Smooth muscle cell (in vitro differentiated cells): Measurements from ENCODE around the gene FER. TPM values are rescaled to one million over a fixed set of nuclear protein-coding genes. Genes with fewer than 3 reads are reported as not detected.

ENCODE experiments used
- DNase-seq: peaks from one replicate; lab custom pipeline; 2025; ENCODE audit not compliant: unreplicated experiment; lab: John Stamatoyannopoulos, UW
- H2AFZ ChIP-seq: fragments of 200-600 bp; sonication (generic); 2 replicates; pipeline ENCODE4 v1.6.0; 2016; ENCODE audit warnings: antibody characterized with exemption, low read depth, mild to moderate bottlenecking
- H3F3A ChIP-seq: fragments of 200-600 bp; sonication (generic); 2 replicates; pipeline ENCODE4 v1.6.0; 2017; ENCODE audit warnings: antibody characterized with exemption, low read depth
- H3K27ac ChIP-seq: fragments of 200-600 bp; sonication (generic); 2 replicates; pipeline ENCODE4 v1.5.1; 2016; ENCODE audit warnings: low read depth, mild to moderate bottlenecking
- H3K27me3 ChIP-seq: fragments of 200-600 bp; sonication (generic); 2 replicates; pipeline ENCODE4 v1.6.1; 2016; ENCODE audit warnings: low read depth, mild to moderate bottlenecking
- H3K36me3 ChIP-seq: fragments of 200-600 bp; sonication (generic); 2 replicates; pipeline ENCODE4 v1.5.1; 2016; ENCODE audit warnings: low read depth
- H3K4me1 ChIP-seq: fragments of 200-600 bp; sonication (generic); 2 replicates; pipeline ENCODE4 v1.5.1; 2016; ENCODE audit warnings: low read depth
- H3K4me2 ChIP-seq: fragments of 200-600 bp; sonication (generic); 2 replicates; pipeline ENCODE4 v1.6.0; 2016; ENCODE audit warnings: mild to moderate bottlenecking
- H3K4me3 ChIP-seq: fragments of 200-600 bp; sonication (generic); 2 replicates; pipeline ENCODE4 v1.5.1; 2016; ENCODE audit warnings: mild to moderate bottlenecking
- H3K79me2 ChIP-seq: fragments of 200-600 bp; sonication (generic); 2 replicates; pipeline ENCODE4 v1.6.0; 2016; ENCODE audit warnings: low read depth, mild to moderate bottlenecking
- H3K9ac ChIP-seq: fragments of 200-600 bp; sonication (generic); 2 replicates; pipeline ENCODE4 v1.6.0; 2016; ENCODE audit warnings: low read depth
- H3K9me3 ChIP-seq: fragments of 200-600 bp; sonication (generic); replicated peaks from 2 replicates; pipeline ENCODE4 v1.5.1; 2016; ENCODE audit warnings: low read depth
- H4K20me1 ChIP-seq: fragments of 200-600 bp; sonication (generic); 2 replicates; pipeline ENCODE4 v1.6.0; 2016; ENCODE audit warnings: low read depth
- CTCF ChIP-seq: fragments of 200-600 bp; sonication (generic); IDR thresholded peaks from 2 replicates; pipeline ENCODE4 v1.5.1; 2017; ENCODE audit warnings: borderline replicate concordance, mild to moderate bottlenecking, antibody characterized with exemption; ENCODE audit not compliant: insufficient read depth, poor library complexity, severe bottlenecking
- WGBS: methylation state at CpG from one replicate; pipeline ENCODE4 v1.1.7; 2016; ENCODE audit warnings: low lambda C conversion rate; 5-methylcytosine and 5-hydroxymethylcytosine counted together
- polyA plus RNA-seq: library from polyadenylated mRNA; unstranded; fragments of >200 nt; fragmentation: Nextera tagmentation; extraction: Ambion mirVana; gene quantifications from 2 replicates; pipeline ENCODE4 v1.2.1, GENCODE V29; 2016
- total RNA-seq: library from RNA; depleted of rRNA; stranded (reverse); fragments of >200 nt; gene quantifications from 2 replicates; pipeline ENCODE4 v1.2.3, GENCODE V29; 2014

FER gene
- total and polyA plus RNA-seq, 2 experiments from 2014 or later = 15.6 to 16.4 TPM

GRCh38 chr5:109111680-109112079 is 364.0 kb downstream of the FER start:
- H3K4me1 ChIP-seq = no peaks in the 10 kb centered on the region
- H2AFZ ChIP-seq = no peak overlapping the region
- H3K4me2 ChIP-seq = no peak overlapping the region
- no peak overlapping the region for H3K27ac ChIP-seq
- no peak for TF ChIP-seq CTCF
- no peak for DNase-seq
- WGBS = 93% methylated on average over 2 of the region's 2 CpGs
- H3K4me3 ChIP-seq = no peak overlapping the region
- H3F3A ChIP-seq = no peaks in the 10 kb centered on the region
- no peaks in the 10 kb centered on the region for H4K20me1 ChIP-seq
- H3K27me3 ChIP-seq = no peaks in the 10 kb centered on the region
- no peak overlapping the region for H3K9ac ChIP-seq
- no peaks in the 10 kb centered on the region for H3K36me3 ChIP-seq
- no peaks in the 10 kb centered on the region for H3K79me2 ChIP-seq
- no peaks in the 10 kb centered on the region for H3K9me3 ChIP-seq

GRCh38 chr5:109113608-109114007 is 365.9 kb downstream of the FER start:
- no peaks in the 10 kb centered on the region for H3K4me1 ChIP-seq
- 98% methylated on average over 3 of the region's 3 CpGs for WGBS
- no peak for DNase-seq
- no peaks in the 10 kb centered on the region for H3F3A ChIP-seq
- no peaks in the 10 kb centered on the region for H3K36me3 ChIP-seq
- H2AFZ ChIP-seq = no peak overlapping the region
- no peak overlapping the region for H3K27ac ChIP-seq
- no peak overlapping the region for H3K9ac ChIP-seq
- no peaks in the 10 kb centered on the region for H3K79me2 ChIP-seq
- H4K20me1 ChIP-seq = no peaks in the 10 kb centered on the region
- no peak for TF ChIP-seq CTCF
- H3K27me3 ChIP-seq = no peaks in the 10 kb centered on the region
- no peak overlapping the region for H3K4me2 ChIP-seq
- no peak overlapping the region for H3K4me3 ChIP-seq
- no peaks in the 10 kb centered on the region for H3K9me3 ChIP-seq

GRCh38 chr5:109121225-109121624 is 373.5 kb downstream of the FER start:
- TF ChIP-seq CTCF = no peak
- Histone ChIP-seq H2AFZ (no peak overlapping the region), H3K9ac (no peak overlapping the region), H3K79me2 (no peaks in the 10 kb centered on the region), H3K4me1 (no peaks in the 10 kb centered on the region), H3F3A (no peaks in the 10 kb centered on the region), H3K9me3 (peaks cover 10% of the 10 kb centered on the region), H3K27ac (no peak overlapping the region), H4K20me1 (no peaks in the 10 kb centered on the region), H3K36me3 (peaks cover 10% of the 10 kb centered on the region), H3K4me3 (no peak overlapping the region), H3K27me3 (no peaks in the 10 kb centered on the region), H3K4me2 (no peak overlapping the region)
- WGBS = 99% methylated on average over 3 of the region's 3 CpGs
- no peak for DNase-seq

- DNase-seq = no peak
- H3F3A ChIP-seq = no peaks in the 10 kb centered on the region
- no peaks in the 10 kb centered on the region for H3K27me3 ChIP-seq
- H4K20me1 ChIP-seq = no peaks in the 10 kb centered on the region
- no peak overlapping the region for H3K4me3 ChIP-seq
- 89% methylated on average over 6 of the region's 6 CpGs for WGBS
- H3K27ac ChIP-seq = no peak overlapping the region
- H3K36me3 ChIP-seq = peaks cover 6% of the 10 kb centered on the region
- no peaks in the 10 kb centered on the region for H3K4me1 ChIP-seq
- no peaks in the 10 kb centered on the region for H3K9me3 ChIP-seq
- no peak overlapping the region for H2AFZ ChIP-seq
- no peak for TF ChIP-seq CTCF
- H3K4me2 ChIP-seq = no peak overlapping the region
- H3K79me2 ChIP-seq = no peaks in the 10 kb centered on the region
- no peak overlapping the region for H3K9ac ChIP-seq
Observed at GRCh38 chr5:109125755-109126429, 378.2 kb downstream of the FER start.
